ENCODE measurements around the gene KLHL36. TPM values are rescaled to one million over a fixed set of nuclear protein-coding genes. Genes with fewer than 3 reads are reported as not detected.

KLHL36 gene
- total RNA-seq, 1 experiment from 2014 or later, result 56.1 TPM

- TF ChIP-seq ARID4B (CRISPR knock-in tag; IDR thresholded peaks at IDR 0.05; ENCODE audit: borderline replicate concordance), result no peak
- no peak for TF ChIP-seq MXD4 (CRISPR knock-in tag; IDR thresholded peaks at IDR 0.05; ENCODE audit: borderline replicate concordance)
- TF ChIP-seq RELA (CRISPR knock-in tag; IDR thresholded peaks at IDR 0.05; ENCODE audit: borderline replicate concordance), result no peak
- no peak for TF ChIP-seq IRF1 (CRISPR knock-in tag; IDR thresholded peaks at IDR 0.05)
- TF ChIP-seq ELF4 (CRISPR knock-in tag; IDR thresholded peaks at IDR 0.05; ENCODE audit: low read depth), result no peak
- no peak for TF ChIP-seq FOXK1 (CRISPR knock-in tag; IDR thresholded peaks at IDR 0.05)
- no peak for TF ChIP-seq TP53 (CRISPR knock-in tag; IDR thresholded peaks at IDR 0.05)
- TF ChIP-seq ZSCAN18 (CRISPR knock-in tag; IDR thresholded peaks at IDR 0.05), result no peak
- TF ChIP-seq ZNF512 (CRISPR knock-in tag; IDR thresholded peaks at IDR 0.05; ENCODE audit: borderline replicate concordance), result no peak
- TF ChIP-seq ETV6 (CRISPR knock-in tag; IDR thresholded peaks at IDR 0.05), result no peak
- no peak for TF ChIP-seq STAT6 (CRISPR knock-in tag; conservative IDR thresholded peaks at IDR 0.05; ENCODE audit: low read depth)
- TF ChIP-seq GRHL2 (CRISPR knock-in tag; IDR thresholded peaks at IDR 0.05; ENCODE audit: insufficient replicate concordance, severe bottlenecking), result no peak
- no peak for TF ChIP-seq MYBL2 (CRISPR knock-in tag; IDR thresholded peaks at IDR 0.05)
- TF ChIP-seq E2F5 (CRISPR knock-in tag; IDR thresholded peaks at IDR 0.05), result no peak
- no peak for TF ChIP-seq ZBTB21 (CRISPR knock-in tag; IDR thresholded peaks at IDR 0.05; ENCODE audit: borderline replicate concordance)
- no peak for TF ChIP-seq ZNF232 (CRISPR knock-in tag; IDR thresholded peaks at IDR 0.05)
These were observed 27.6 kb downstream of the KLHL36 start (continued) for GRCh38 chr16:84675884-84676283.
